PFSK-1 (cell line): Measurements from ENCODE around the gene UNC5C.

ENCODE experiments used
- TAF1 ChIP-seq: IDR thresholded peaks from 2 replicates; pipeline ENCODE4 v1.6.1; 2012; ENCODE audit warnings: low read length, control low read depth, borderline replicate concordance; ENCODE audit not compliant: insufficient read depth
- TF ChIP-seq, protein P1 (sequence below), 2 experiments: IDR thresholded peaks; 2 replicates each; pipeline versions ENCODE4 v1.6.1 to v1.8.0; 2011 to 2012; ENCODE audit warnings: low read depth in 2 of 2, low read length in 2 of 2, control low read depth in 1 of 2, inconsistent platforms in 1 of 2, mild to moderate bottlenecking in 1 of 2, moderate library complexity in 1 of 2; ENCODE audit not compliant: insufficient read depth in 1 of 2

DNA sequence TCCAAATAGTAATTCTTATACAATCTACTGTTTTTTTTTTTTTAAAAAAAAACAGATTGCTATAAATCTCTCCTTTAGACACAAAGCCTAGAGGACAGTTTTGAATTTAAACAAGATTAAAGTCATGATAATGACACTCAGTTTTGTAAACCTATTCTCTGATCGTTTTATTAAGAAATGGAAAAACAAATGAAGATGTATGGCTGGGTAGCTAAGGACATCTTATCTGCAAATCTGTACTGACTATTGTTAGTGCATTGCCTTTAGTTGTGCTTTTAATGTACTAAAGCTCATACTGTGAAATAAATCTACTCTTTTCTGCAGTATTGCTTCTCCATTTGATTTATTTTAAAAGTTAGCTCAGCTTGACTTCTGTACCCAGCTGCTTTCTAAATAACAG is 155.0 kb downstream of the UNC5C start:
- TF ChIP-seq TAF1, result no peak
- TF ChIP-seq, protein P1, sequence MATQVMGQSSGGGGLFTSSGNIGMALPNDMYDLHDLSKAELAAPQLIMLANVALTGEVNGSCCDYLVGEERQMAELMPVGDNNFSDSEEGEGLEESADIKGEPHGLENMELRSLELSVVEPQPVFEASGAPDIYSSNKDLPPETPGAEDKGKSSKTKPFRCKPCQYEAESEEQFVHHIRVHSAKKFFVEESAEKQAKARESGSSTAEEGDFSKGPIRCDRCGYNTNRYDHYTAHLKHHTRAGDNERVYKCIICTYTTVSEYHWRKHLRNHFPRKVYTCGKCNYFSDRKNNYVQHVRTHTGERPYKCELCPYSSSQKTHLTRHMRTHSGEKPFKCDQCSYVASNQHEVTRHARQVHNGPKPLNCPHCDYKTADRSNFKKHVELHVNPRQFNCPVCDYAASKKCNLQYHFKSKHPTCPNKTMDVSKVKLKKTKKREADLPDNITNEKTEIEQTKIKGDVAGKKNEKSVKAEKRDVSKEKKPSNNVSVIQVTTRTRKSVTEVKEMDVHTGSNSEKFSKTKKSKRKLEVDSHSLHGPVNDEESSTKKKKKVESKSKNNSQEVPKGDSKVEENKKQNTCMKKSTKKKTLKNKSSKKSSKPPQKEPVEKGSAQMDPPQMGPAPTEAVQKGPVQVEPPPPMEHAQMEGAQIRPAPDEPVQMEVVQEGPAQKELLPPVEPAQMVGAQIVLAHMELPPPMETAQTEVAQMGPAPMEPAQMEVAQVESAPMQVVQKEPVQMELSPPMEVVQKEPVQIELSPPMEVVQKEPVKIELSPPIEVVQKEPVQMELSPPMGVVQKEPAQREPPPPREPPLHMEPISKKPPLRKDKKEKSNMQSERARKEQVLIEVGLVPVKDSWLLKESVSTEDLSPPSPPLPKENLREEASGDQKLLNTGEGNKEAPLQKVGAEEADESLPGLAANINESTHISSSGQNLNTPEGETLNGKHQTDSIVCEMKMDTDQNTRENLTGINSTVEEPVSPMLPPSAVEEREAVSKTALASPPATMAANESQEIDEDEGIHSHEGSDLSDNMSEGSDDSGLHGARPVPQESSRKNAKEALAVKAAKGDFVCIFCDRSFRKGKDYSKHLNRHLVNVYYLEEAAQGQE (IDR thresholded peaks at IDR 0.05; ENCODE audit: insufficient read depth in 1 of 2, low read depth in 2 of 2, low read length in 2 of 2), result no peak
